Activated CD4-positive, alpha-beta T cell treated with anti-CD3 and anti-CD28 coated beads for 24 hours (primary cell): ENCODE measurements around the gene REXO4.

Experiments used
- DNase-seq, 2 donors: peaks; one replicate each; pipeline ENCODE4 v3.0.0-alpha.2; 2020; ENCODE audit warnings: low read depth in 2 of 2

REXO4 gene

DNA sequence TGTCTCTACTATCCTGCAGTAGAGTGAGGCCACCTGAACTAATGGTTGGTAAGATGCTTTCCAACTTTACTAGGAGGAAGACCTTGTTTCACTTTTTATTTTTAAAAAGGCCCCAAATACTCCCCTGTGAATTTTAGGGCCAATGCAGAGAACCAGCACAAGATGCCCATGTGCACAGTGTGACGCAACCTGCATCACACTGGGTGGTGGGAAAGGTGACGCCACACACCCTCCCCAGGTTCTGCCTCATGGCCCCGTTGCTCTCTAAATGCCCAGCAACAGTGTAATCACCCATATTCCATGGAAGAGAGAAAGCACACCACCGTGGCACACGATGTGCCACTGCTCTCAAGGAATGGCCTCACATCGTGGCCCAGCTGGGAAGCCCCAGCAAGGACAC, 48.4 kb downstream of the REXO4 start:
- no peak for DNase-seq

- no peak for DNase-seq
Observed at GRCh38 chr9:133368249-133368881, 49.4 kb downstream of the REXO4 start.

DNA sequence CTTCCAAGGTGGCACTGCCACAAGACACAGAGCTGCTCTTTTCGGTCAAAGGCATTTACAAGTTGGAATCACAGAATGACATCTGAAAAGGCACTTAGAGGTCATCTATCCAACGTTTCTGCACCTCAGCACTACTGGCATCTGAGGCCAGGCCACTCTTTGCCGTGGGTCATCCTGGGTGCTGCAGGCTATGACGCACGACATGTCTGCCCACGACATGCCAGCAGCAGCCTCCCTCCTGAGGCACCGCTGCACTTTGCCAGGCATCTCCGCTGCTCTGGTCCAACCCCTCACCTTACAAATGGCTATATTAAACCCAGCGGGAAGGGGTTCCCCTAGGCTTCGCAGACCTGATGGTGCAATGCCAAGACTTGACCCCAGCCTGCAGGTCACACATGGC, 50.0 kb downstream of the REXO4 start:
- DNase-seq = no peak

- no peak for DNase-seq
Observed at GRCh38 chr9:133367221-133367620, 50.6 kb downstream of the REXO4 start.

- no peak for DNase-seq
Observed at GRCh38 chr9:133366435-133366834, 51.4 kb downstream of the REXO4 start.

GRCh38 chr9:133362359-133363044, 55.3 kb downstream of the REXO4 start:
- DNase-seq = no peak

DNA sequence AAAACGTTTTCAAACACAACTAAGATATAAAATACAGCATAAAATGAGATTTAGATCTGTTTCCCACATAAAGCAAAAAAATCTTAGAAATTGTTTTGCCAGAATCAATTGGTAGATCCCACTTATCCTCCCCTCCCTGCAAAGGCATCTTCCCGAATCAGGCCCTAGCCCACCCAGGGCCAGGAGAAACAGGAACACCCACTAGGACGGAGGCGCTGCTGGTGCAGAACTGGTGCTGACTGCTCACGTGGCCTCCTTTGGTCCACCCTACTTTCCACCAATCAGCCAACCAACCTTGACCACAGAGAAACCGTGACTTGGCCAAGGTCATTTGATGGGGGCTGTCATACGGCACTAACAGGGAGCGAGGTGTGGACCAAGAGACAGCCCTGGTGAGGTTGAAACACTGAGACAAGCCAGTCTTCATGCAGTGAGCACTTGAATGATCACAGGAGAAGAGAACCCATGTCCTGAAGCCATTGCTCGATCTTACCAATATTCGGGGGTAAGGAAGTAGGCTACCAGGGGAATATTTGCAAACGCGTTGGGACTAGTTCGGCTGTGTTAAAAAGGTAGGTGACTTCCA, 56.2 kb downstream of the REXO4 start:
- DNase-seq = no peak

DNA sequence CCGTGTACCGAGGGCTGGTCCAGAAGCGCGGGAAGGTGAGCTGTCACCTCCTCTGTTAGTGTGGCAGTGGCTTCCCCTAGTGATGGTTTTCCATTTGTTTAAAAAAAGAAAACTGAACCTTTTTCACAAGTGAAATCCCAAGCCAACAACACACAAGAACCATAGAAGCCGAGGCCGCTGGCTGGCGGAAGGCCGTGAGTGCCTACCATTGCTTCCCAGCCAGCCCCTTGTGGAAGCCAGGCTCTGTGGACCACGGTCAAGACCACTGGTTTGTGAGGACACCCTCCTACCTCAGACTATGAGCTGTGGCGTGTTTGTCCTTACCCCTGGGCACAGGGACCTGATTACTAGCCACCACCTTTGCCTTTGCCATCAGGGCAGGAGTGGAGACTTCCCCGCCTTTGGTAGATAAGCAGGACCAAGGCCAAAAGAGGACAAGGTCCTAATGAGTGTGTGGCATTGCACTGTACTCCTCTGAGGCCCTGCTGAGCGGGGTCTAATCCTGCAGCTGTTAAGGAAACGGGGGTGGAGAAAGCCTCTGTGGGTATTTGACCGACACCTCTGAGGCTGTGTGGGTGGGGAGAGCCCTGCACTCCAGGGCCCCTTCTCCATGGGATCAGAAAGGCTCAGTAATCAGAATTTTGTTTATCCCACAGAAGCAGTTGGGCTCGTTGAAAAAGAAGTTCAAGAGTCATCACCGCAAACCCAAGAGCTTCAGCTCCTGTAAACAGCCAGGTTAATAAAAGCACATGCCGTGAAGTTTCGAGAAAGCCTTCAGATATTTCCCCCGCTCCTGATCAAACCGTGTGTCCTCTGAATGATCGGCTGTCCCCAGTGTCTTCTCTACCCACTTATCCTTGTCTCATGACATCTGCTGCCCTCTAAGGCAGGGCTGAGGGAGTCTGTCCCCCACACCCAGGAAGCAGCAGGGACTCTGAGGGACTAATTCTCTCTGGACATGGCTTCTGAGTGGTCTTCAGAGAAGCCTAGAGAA, 57.1 kb downstream of the REXO4 start:
- no peak for DNase-seq

- no peak for DNase-seq
Observed at GRCh38 chr9:133359399-133360175, 58.2 kb downstream of the REXO4 start.

- no peak for DNase-seq
Observed at GRCh38 chr9:133357656-133358055, 60.2 kb downstream of the REXO4 start.

- peak; percentile 89 to 91 for DNase-seq
Observed at GRCh38 chr9:133356391-133357091, 61.3 kb downstream of the REXO4 start, which contains the start of the genes SURF1 and SURF2. Gene SURF1, minus strand, starts transcription at chr9:133356487. Its CDS starts 34 bp downstream, at chr9:133356453. Gene SURF2, plus strand, starts transcription at chr9:133356550. Its CDS starts 43 bp downstream, at chr9:133356593.
